HEK293 (cell line): ENCODE data around the gene PLEKHO2.

ENCODE experiments used
- ZNF274 ChIP-seq, 2 experiments: fragments of 200-500 bp in 1 of 2; fragments of 450-650 bp in 1 of 2; sonication (Bioruptor generic) in 1 of 2; formaldehyde crosslinking in 1 of 2; IDR thresholded peaks; 2 replicates each; pipeline versions ENCODE4 v1.5.1 to v1.6.1; 2014 to 2016; ENCODE audit warnings: borderline replicate concordance in 1 of 2, inconsistent platforms in 1 of 2, low read length in 1 of 2, missing biosample characterization in 1 of 2, missing genetic modification characterization in 1 of 2
- TF ChIP-seq, protein P1 (sequence below): fragments of 450-650 bp; formaldehyde crosslinking; IDR thresholded peaks from 2 replicates; pipeline ENCODE4 v1.5.1; 2016; ENCODE audit warnings: missing biosample characterization, missing genetic modification characterization

DNA sequence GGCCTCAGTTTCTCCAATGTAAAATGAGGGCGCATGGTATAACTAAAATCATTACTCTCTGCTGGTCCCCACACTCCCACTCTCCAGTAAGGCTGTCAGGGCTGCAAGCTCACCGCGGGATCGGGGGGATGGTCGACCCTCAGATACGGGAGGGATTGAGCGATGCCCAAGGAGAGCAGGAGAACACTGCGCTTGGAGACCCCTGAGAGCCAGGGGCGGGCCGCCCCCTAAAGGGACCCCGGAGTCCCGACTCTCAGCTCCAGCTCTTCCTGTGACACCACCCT is 713 bp upstream of the PLEKHO2 start:
- TF ChIP-seq, protein P1, sequence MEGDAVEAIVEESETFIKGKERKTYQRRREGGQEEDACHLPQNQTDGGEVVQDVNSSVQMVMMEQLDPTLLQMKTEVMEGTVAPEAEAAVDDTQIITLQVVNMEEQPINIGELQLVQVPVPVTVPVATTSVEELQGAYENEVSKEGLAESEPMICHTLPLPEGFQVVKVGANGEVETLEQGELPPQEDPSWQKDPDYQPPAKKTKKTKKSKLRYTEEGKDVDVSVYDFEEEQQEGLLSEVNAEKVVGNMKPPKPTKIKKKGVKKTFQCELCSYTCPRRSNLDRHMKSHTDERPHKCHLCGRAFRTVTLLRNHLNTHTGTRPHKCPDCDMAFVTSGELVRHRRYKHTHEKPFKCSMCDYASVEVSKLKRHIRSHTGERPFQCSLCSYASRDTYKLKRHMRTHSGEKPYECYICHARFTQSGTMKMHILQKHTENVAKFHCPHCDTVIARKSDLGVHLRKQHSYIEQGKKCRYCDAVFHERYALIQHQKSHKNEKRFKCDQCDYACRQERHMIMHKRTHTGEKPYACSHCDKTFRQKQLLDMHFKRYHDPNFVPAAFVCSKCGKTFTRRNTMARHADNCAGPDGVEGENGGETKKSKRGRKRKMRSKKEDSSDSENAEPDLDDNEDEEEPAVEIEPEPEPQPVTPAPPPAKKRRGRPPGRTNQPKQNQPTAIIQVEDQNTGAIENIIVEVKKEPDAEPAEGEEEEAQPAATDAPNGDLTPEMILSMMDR: no peak
- no peak for TF ChIP-seq ZNF274 (IDR thresholded peaks at IDR 0.05; ENCODE audit: low read length)
- no peak for TF ChIP-seq ZNF274 (tag by site-specific recombination; IDR thresholded peaks at IDR 0.05; ENCODE audit: borderline replicate concordance)
